Activated CD8-positive, alpha-beta T cell treated with anti-CD3 and anti-CD28 coated beads, Interleukin-2, amount 10 ng/mL, durations not matched to agents 7 days and 5 days (primary cell): ENCODE data around the gene MARCHF2. TPM values are rescaled to one million over a fixed set of nuclear protein-coding genes. Genes with fewer than 3 reads are reported as not detected.

ENCODE experiments used
- ATAC-seq: fragments of 150-1000 bp; cut with Tn5 transposase; one replicate; pipeline ENCODE4 v1.10.0; 2021; ENCODE audit warnings: moderate library complexity
- CTCF ChIA-PET: fragments of 350-600 bp; sonication (Branson Sonifier 250); formaldehyde crosslinking; loops from one replicate; lab custom pipeline; 2021; ENCODE audit warnings: antibody characterized with exemption; lab: Charles Lee
- POLR2A ChIA-PET: fragments of 350-600 bp; sonication (Branson Sonifier 250); formaldehyde crosslinking; loops from one replicate; lab custom pipeline; 2021; ENCODE audit warnings: antibody characterized with exemption; lab: Charles Lee
- DNase-seq: peaks from one replicate; pipeline ENCODE4 v3.0.0-alpha.2; 2020
- H3K27ac Mint-ChIP-seq: one replicate; pipeline ENCODE4 v1.8.0; 2021; ENCODE audit warnings: mild to moderate bottlenecking, mixed read lengths
- H3K27me3 Mint-ChIP-seq: one replicate; pipeline ENCODE4 v1.8.0; 2021; ENCODE audit warnings: low read depth, mixed read lengths
- H3K36me3 Mint-ChIP-seq: one replicate; pipeline ENCODE4 v1.8.0; 2021; ENCODE audit warnings: low read depth, mixed read lengths
- H3K4me1 Mint-ChIP-seq: one replicate; pipeline ENCODE4 v1.8.0; 2021; ENCODE audit warnings: low read depth, mixed read lengths
- H3K4me3 Mint-ChIP-seq: one replicate; pipeline ENCODE4 v1.8.0; 2021; ENCODE audit warnings: mild to moderate bottlenecking, mixed read lengths
- H3K9me3 Mint-ChIP-seq: one replicate; pipeline ENCODE4 v1.8.0; 2022; ENCODE audit warnings: mixed read lengths; ENCODE audit not compliant: insufficient read depth
- total RNA-seq, 2 experiments: library from RNA; stranded (reverse); gene quantifications; one replicate each; pipeline ENCODE4 v1.2.3, GENCODE V29; 2021

Gene MARCHF2
- total RNA-seq, 2 experiments from 2014 or later = 26.8 to 28.1 TPM

GRCh38 chr19:8456064-8456463 lies 43.0 kb downstream of the MARCHF2 start:
- ChIA-PET CTCF (interaction anchor here (1.0 to 1.1 kb wide), 2 partner anchors 10 to 31 kb away, joined by 3 read pairs; no protein-coding TSS in a partner anchor), POLR2A (no interaction called here)
- DNase-seq (no peak), ATAC-seq (no peak)
- Mint-ChIP-seq H3K27ac (no peak overlapping the region), H3K4me3 (no peak overlapping the region), H3K9me3 (no peaks in the 10 kb centered on the region), H3K4me1 (peaks cover 68% of the 10 kb centered on the region), H3K36me3 (peaks cover 67% of the 10 kb centered on the region), H3K27me3 (no peaks in the 10 kb centered on the region)

- no peak overlapping the region for H3K4me3 Mint-ChIP-seq
- no peaks in the 10 kb centered on the region for H3K27me3 Mint-ChIP-seq
- H3K4me1 Mint-ChIP-seq = peaks cover 61% of the 10 kb centered on the region
- ChIA-PET CTCF (interaction anchor here (0.8 to 1.5 kb wide), 2 partner anchors 8 to 96 kb away, joined by 3 to 6 read pairs; no protein-coding TSS in a partner anchor), POLR2A (interaction anchor here (1.8 kb wide), 1 partner anchor 12 kb away, joined by 4 read pairs; the partner anchor contains the start of gene HNRNPM)
- H3K27ac Mint-ChIP-seq = no peak overlapping the region
- H3K9me3 Mint-ChIP-seq = no peaks in the 10 kb centered on the region
- peaks cover 61% of the 10 kb centered on the region for H3K36me3 Mint-ChIP-seq
- ATAC-seq (no peak), DNase-seq (no peak)
Observed at GRCh38 chr19:8457209-8457608, 44.1 kb downstream of the MARCHF2 start.

- H3K9me3 Mint-ChIP-seq = no peaks in the 10 kb centered on the region
- no peak overlapping the region for H3K4me3 Mint-ChIP-seq
- no peak for DNase-seq
Observed at GRCh38 chr19:8457827-8458226, 44.7 kb downstream of the MARCHF2 start.

GRCh38 chr19:8458380-8458779 lies 45.3 kb downstream of the MARCHF2 start:
- Mint-ChIP-seq H3K27ac (no peak overlapping the region), H3K9me3 (no peaks in the 10 kb centered on the region), H3K36me3 (peaks cover 64% of the 10 kb centered on the region), H3K4me3 (no peak overlapping the region), H3K4me1 (peaks cover 56% of the 10 kb centered on the region), H3K27me3 (no peaks in the 10 kb centered on the region)
- ChIA-PET POLR2A (interaction anchor here (1.1 to 1.8 kb wide), 3 partner anchors 9 to 29 kb away, joined by 4 to 5 read pairs (median 4); partner anchors contain the start of gene HNRNPM), CTCF (interaction anchor here (1.5 kb wide), 1 partner anchor 9 kb away, joined by 6 read pairs; no protein-coding TSS in a partner anchor)
- no peak for ATAC-seq
- DNase-seq = no peak

More at GRCh38 chr19:8457827-8458226, 44.7 kb downstream of the MARCHF2 start:
- no peaks in the 10 kb centered on the region for H3K27me3 Mint-ChIP-seq
- peaks cover 62% of the 10 kb centered on the region for H3K36me3 Mint-ChIP-seq
- ChIA-PET CTCF (interaction anchor here (1.5 kb wide), 1 partner anchor 8 kb away, joined by 6 read pairs; no protein-coding TSS in a partner anchor), POLR2A (interaction anchor here (1.1 to 1.8 kb wide), 3 partner anchors 9 to 30 kb away, joined by 4 to 5 read pairs (median 4); partner anchors contain the start of gene HNRNPM)
- H3K4me1 Mint-ChIP-seq = peaks cover 59% of the 10 kb centered on the region
- H3K27ac Mint-ChIP-seq = no peak overlapping the region
- no peak for ATAC-seq

GRCh38 chr19:8459095-8459494 lies 46.0 kb downstream of the MARCHF2 start:
- DNase-seq (no peak), ATAC-seq (no peak)
- Mint-ChIP-seq H3K4me3 (no peak overlapping the region), H3K27ac (no peak overlapping the region), H3K4me1 (peaks cover 50% of the 10 kb centered on the region), H3K27me3 (no peaks in the 10 kb centered on the region), H3K36me3 (peaks cover 65% of the 10 kb centered on the region), H3K9me3 (no peaks in the 10 kb centered on the region)
- ChIA-PET CTCF (no interaction called here), POLR2A (no interaction called here)

- no peak overlapping the region for H3K4me3 Mint-ChIP-seq
- no peaks in the 10 kb centered on the region for H3K9me3 Mint-ChIP-seq
- no peak overlapping the region for H3K27ac Mint-ChIP-seq
- H3K27me3 Mint-ChIP-seq = no peaks in the 10 kb centered on the region
- ChIA-PET CTCF (no interaction called here), POLR2A (no interaction called here)
- peaks cover 46% of the 10 kb centered on the region for H3K4me1 Mint-ChIP-seq
- no peak for DNase-seq
- peaks cover 71% of the 10 kb centered on the region for H3K36me3 Mint-ChIP-seq
- no peak for ATAC-seq
Observed at GRCh38 chr19:8459520-8460270, 46.6 kb downstream of the MARCHF2 start.

GRCh38 chr19:8460516-8461298 lies 47.6 kb downstream of the MARCHF2 start:
- no peak overlapping the region for H3K4me3 Mint-ChIP-seq

GRCh38 chr19:8461376-8461775 lies 48.3 kb downstream of the MARCHF2 start:
- ATAC-seq (no peak), DNase-seq (no peak)
- no peak overlapping the region for H3K27ac Mint-ChIP-seq
- ChIA-PET CTCF (no interaction called here), POLR2A (interaction anchor here (1.1 to 1.2 kb wide), 2 partner anchors 12 to 16 kb away, joined by 4 to 5 read pairs; partner anchors contain the start of gene HNRNPM)
- H3K4me1 Mint-ChIP-seq = peaks cover 34% of the 10 kb centered on the region
- no peaks in the 10 kb centered on the region for H3K9me3 Mint-ChIP-seq
- no peak overlapping the region for H3K4me3 Mint-ChIP-seq
- peaks cover 73% of the 10 kb centered on the region for H3K36me3 Mint-ChIP-seq
- no peaks in the 10 kb centered on the region for H3K27me3 Mint-ChIP-seq

More at GRCh38 chr19:8460516-8461298, 47.6 kb downstream of the MARCHF2 start:
- Mint-ChIP-seq H3K9me3 (no peaks in the 10 kb centered on the region), H3K4me1 (peaks cover 36% of the 10 kb centered on the region), H3K36me3 (peaks cover 72% of the 10 kb centered on the region), H3K27ac (peak overlapping the region; percentile 15), H3K27me3 (no peaks in the 10 kb centered on the region)
- ChIA-PET POLR2A (no interaction called here), CTCF (no interaction called here)
- no peak for DNase-seq
- no peak for ATAC-seq

- Mint-ChIP-seq H3K4me1 (peaks cover 28% of the 10 kb centered on the region), H3K36me3 (peaks cover 70% of the 10 kb centered on the region), H3K9me3 (no peaks in the 10 kb centered on the region), H3K27me3 (no peaks in the 10 kb centered on the region), H3K27ac (no peak overlapping the region), H3K4me3 (no peak overlapping the region)
- ChIA-PET CTCF (interaction anchor here (0.8 to 1.4 kb wide), 2 partner anchors 49 to 108 kb away, joined by 3 read pairs; partner anchors contain the start of gene MARCHF2), POLR2A (interaction anchor here (1.1 to 1.2 kb wide), 2 partner anchors 12 to 17 kb away, joined by 4 to 5 read pairs; partner anchors contain the start of gene HNRNPM)
- no peak for DNase-seq
- no peak for ATAC-seq
Observed at GRCh38 chr19:8461891-8462290, 48.8 kb downstream of the MARCHF2 start.

- peaks cover 72% of the 10 kb centered on the region for H3K36me3 Mint-ChIP-seq
- peaks cover 27% of the 10 kb centered on the region for H3K4me1 Mint-ChIP-seq
- DNase-seq (no peak), ATAC-seq (no peak)
- H3K27me3 Mint-ChIP-seq = no peaks in the 10 kb centered on the region
- ChIA-PET CTCF (interaction anchor here (0.8 to 1.4 kb wide), 4 partner anchors 49 to 119 kb away, joined by 3 read pairs; partner anchors contain the start of gene MARCHF2), POLR2A (interaction anchor here (0.7 to 1.2 kb wide), 3 partner anchors 13 to 19 kb away, joined by 3 to 5 read pairs (median 4); partner anchors contain the start of gene HNRNPM)
- H3K27ac Mint-ChIP-seq = no peak overlapping the region
- H3K9me3 Mint-ChIP-seq = no peaks in the 10 kb centered on the region
- H3K4me3 Mint-ChIP-seq = no peak overlapping the region
Observed at GRCh38 chr19:8462571-8462970, 49.5 kb downstream of the MARCHF2 start.

GRCh38 chr19:8463365-8463764 lies 50.3 kb downstream of the MARCHF2 start:
- POLR2A ChIA-PET = interaction anchor here (0.6 to 2.5 kb wide), 3 partner anchors 11 to 18 kb away, joined by 3 to 6 read pairs (median 3); partner anchors contain the start of gene HNRNPM
- H3K36me3 Mint-ChIP-seq = peaks cover 72% of the 10 kb centered on the region
- H3K4me1 Mint-ChIP-seq = peaks cover 30% of the 10 kb centered on the region
- ATAC-seq (no peak), DNase-seq (no peak)
- H3K27ac Mint-ChIP-seq = no peak overlapping the region
- CTCF ChIA-PET = interaction anchor here (1.0 to 1.1 kb wide), 2 partner anchors 115 to 118 kb away, joined by 3 read pairs; no protein-coding TSS in a partner anchor
- H3K27me3 Mint-ChIP-seq = no peaks in the 10 kb centered on the region
- no peak overlapping the region for H3K4me3 Mint-ChIP-seq
- H3K9me3 Mint-ChIP-seq = no peaks in the 10 kb centered on the region
